Uterus (tissue), 4 donors: ENCODE data around the gene CEP350. TPM values are rescaled to one million over a fixed set of nuclear protein-coding genes. Genes with fewer than 3 reads are reported as not detected.

Experiments
- DNase-seq, 2 donors: peaks; one replicate each; pipeline ENCODE4 v3.0.0-alpha.2; 2019 to 2020
- H3K27ac ChIP-seq, 2 donors: fragments of 200-600 bp; sonication (generic); 1 replicate in 1 of 2; 2 replicates in 1 of 2; pipeline ENCODE4 v1.5.1; 2016 to 2018
- H3K27me3 ChIP-seq, 2 donors: fragments of 200-600 bp; sonication (generic); one replicate each; pipeline ENCODE4 v1.5.1; 2018 to 2019; ENCODE audit warnings: control low read depth in 1 of 2
- H3K36me3 ChIP-seq, 2 donors: fragments of 200-600 bp; sonication (generic); one replicate each; pipeline ENCODE4 v1.5.1; 2019; ENCODE audit warnings: control low read depth in 1 of 2
- H3K4me1 ChIP-seq, 2 donors: fragments of 200-600 bp; sonication (generic); one replicate each; pipeline ENCODE4 v1.5.1; 2018 to 2019; ENCODE audit warnings: control low read depth in 1 of 2
- H3K4me3 ChIP-seq, 2 donors: fragments of 200-600 bp; sonication (generic); 1 replicate in 1 of 2; 2 replicates in 1 of 2; pipeline ENCODE4 v1.5.1; 2018 to 2019; ENCODE audit warnings: mild to moderate bottlenecking in 1 of 2
- H3K9me3 ChIP-seq, 2 donors: fragments of 200-600 bp; sonication (generic); one replicate each; pipeline ENCODE4 v1.5.1; 2019; ENCODE audit warnings: control low read depth in 1 of 2
- POLR2A ChIP-seq, 2 donors: fragments of 450-650 bp; IDR thresholded peaks; one replicate each; pipeline ENCODE4 v1.6.1; 2016; ENCODE audit warnings: antibody characterized with exemption in 2 of 2, mild to moderate bottlenecking in 1 of 2, moderate library complexity in 1 of 2
- intact Hi-C: fragments of 100-400 bp; cut with DNase I; formaldehyde crosslinking; loops from one replicate; pipeline ENCODE4 v1.15.1; 2023; ENCODE audit warnings: low total_unique reads
- total RNA-seq, 4 donors: library from RNA; depleted of rRNA in 3 of 4; stranded (reverse); fragments of >200 nt in 3 of 4; gene quantifications; one replicate each; pipeline versions ENCODE4 v1.1.0 to v1.2.4, GENCODE V29; 2014 to 2023
- TF ChIP-seq, protein P1 (sequence below), 4 experiments: fragments of 200-600 bp in 2 of 4; fragments of 450-650 bp in 2 of 4; sonication (generic) in 2 of 4; IDR thresholded peaks; one replicate each; pipeline ENCODE4 v1.5.1; 2016 to 2019; ENCODE audit warnings: antibody characterized with exemption in 4 of 4, mild to moderate bottlenecking in 2 of 4, moderate library complexity in 1 of 4
- donor health status: DM: yes; HTN: yes; CAD: no.

Gene CEP350
- total RNA-seq, 4 donors from 2014 or later, result 28.5 to 97.3 (median 82.7) TPM

DNA sequence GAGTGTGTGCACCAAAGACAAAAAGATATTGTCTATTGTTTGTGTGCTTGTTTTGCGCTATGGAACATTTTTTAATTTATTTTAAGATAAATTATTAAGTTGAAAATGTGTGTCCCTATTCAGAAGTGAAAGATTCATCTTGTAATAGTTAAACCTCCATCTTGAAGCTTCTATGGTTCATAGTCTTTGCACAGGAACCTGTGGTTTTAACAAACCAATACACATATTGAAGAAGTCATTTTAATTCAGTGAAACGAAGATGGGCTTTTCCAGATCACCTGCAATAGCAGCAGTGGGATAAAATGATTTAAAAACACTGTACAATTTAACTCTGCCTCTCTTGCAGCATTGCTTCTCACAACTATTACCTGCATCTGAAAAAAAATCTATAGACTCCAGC, 157.5 kb downstream of the CEP350 start:
- no peaks in the 10 kb centered on the region for H3K27me3 ChIP-seq
- TF ChIP-seq POLR2A (IDR thresholded peaks at IDR 0.05), result no peak
- TF ChIP-seq, protein P1, sequence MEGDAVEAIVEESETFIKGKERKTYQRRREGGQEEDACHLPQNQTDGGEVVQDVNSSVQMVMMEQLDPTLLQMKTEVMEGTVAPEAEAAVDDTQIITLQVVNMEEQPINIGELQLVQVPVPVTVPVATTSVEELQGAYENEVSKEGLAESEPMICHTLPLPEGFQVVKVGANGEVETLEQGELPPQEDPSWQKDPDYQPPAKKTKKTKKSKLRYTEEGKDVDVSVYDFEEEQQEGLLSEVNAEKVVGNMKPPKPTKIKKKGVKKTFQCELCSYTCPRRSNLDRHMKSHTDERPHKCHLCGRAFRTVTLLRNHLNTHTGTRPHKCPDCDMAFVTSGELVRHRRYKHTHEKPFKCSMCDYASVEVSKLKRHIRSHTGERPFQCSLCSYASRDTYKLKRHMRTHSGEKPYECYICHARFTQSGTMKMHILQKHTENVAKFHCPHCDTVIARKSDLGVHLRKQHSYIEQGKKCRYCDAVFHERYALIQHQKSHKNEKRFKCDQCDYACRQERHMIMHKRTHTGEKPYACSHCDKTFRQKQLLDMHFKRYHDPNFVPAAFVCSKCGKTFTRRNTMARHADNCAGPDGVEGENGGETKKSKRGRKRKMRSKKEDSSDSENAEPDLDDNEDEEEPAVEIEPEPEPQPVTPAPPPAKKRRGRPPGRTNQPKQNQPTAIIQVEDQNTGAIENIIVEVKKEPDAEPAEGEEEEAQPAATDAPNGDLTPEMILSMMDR (IDR thresholded peaks at IDR 0.05), result no peak
- H3K9me3 ChIP-seq, result no peaks in the 10 kb centered on the region
- H3K36me3 ChIP-seq, result no peaks in the 10 kb centered on the region
- H3K4me1 ChIP-seq, result peaks cover 0 to 12% of the 10 kb centered on the region in 2 donors
- no peak for DNase-seq
- no peak overlapping the region for H3K4me3 ChIP-seq
- H3K27ac ChIP-seq, result peak overlapping the region; percentile 20 to 63
- intact Hi-C loops, result no loop called here

GRCh38 chr1:180112984-180113647, 158.5 kb downstream of the CEP350 start:
- Histone ChIP-seq H3K4me3 (no peak overlapping the region), H3K27ac (peak overlapping the region; percentile 20 to 63), H3K4me1 (peaks cover 0 to 12% of the 10 kb centered on the region in 2 donors), H3K27me3 (no peaks in the 10 kb centered on the region), H3K36me3 (no peaks in the 10 kb centered on the region), H3K9me3 (no peaks in the 10 kb centered on the region)
- TF ChIP-seq POLR2A (IDR thresholded peaks at IDR 0.05), result no peak
- TF ChIP-seq, protein P1 (IDR thresholded peaks at IDR 0.05), result no peak
- intact Hi-C loops, result no loop called here
- DNase-seq, result peak in 1 of 2 donors; percentile 40

GRCh38 chr1:180114396-180114945, 159.9 kb downstream of the CEP350 start:
- intact Hi-C loops, result no loop called here
- TF ChIP-seq, protein P1 (IDR thresholded peaks at IDR 0.05), result no peak
- TF ChIP-seq POLR2A (IDR thresholded peaks at IDR 0.05), result no peak
- Histone ChIP-seq H3K27me3 (no peaks in the 10 kb centered on the region), H3K27ac (peak overlapping the region; percentile 20 to 63), H3K36me3 (no peaks in the 10 kb centered on the region), H3K4me3 (no peak overlapping the region), H3K4me1 (peaks cover 0 to 12% of the 10 kb centered on the region in 2 donors), H3K9me3 (no peaks in the 10 kb centered on the region)
- DNase-seq, result no peak

GRCh38 chr1:180116964-180117763, 162.6 kb downstream of the CEP350 start:
- intact Hi-C loops, result no loop called here
- Histone ChIP-seq H3K4me3 (no peak overlapping the region), H3K27me3 (no peaks in the 10 kb centered on the region)

More at GRCh38 chr1:180116964-180117763, 162.6 kb downstream of the CEP350 start:
- no peak for TF ChIP-seq POLR2A (IDR thresholded peaks at IDR 0.05)
- TF ChIP-seq, protein P1 (IDR thresholded peaks at IDR 0.05), result no peak
- Histone ChIP-seq H3K9me3 (no peaks in the 10 kb centered on the region), H3K4me1 (peaks cover 0 to 11% of the 10 kb centered on the region in 2 donors), H3K27ac (no peak overlapping the region), H3K36me3 (no peaks in the 10 kb centered on the region)
- peak; percentile 46 to 53 for DNase-seq
